Neutrophil (primary cell): ENCODE results near the gene LILRA1.

Experiments used
- H3K27ac ChIP-seq: fragments of 200-600 bp; sonication (generic); 2 replicates; pipeline ENCODE4 v1.5.1; 2016; ENCODE audit warnings: mild to moderate bottlenecking, moderate library complexity
- H3K27me3 ChIP-seq: fragments of 200-600 bp; sonication (generic); 2 replicates; pipeline ENCODE4 v1.6.0; 2016; ENCODE audit warnings: mild to moderate bottlenecking
- H3K36me3 ChIP-seq: fragments of 200-600 bp; sonication (generic); 2 replicates; pipeline ENCODE4 v1.5.1; 2017
- H3K4me1 ChIP-seq, 2 experiments: fragments of 200-600 bp in 1 of 2; sonication (generic) in 1 of 2; 1 replicate in 1 of 2; 2 replicates in 1 of 2; pipeline versions ENCODE4 v1.5.1 to v1.6.1; 2013 to 2016; ENCODE audit warnings: low read depth in 1 of 2, low read length in 1 of 2, mild to moderate bottlenecking in 1 of 2, moderate library complexity in 1 of 2; ENCODE audit not compliant: control insufficient read depth in 1 of 2, insufficient read depth in 1 of 2
- H3K4me3 ChIP-seq, 2 experiments: fragments of 200-600 bp in 1 of 2; sonication (generic) in 1 of 2; 1 replicate in 1 of 2; 2 replicates in 1 of 2; pipeline ENCODE4 v1.5.1; 2013 to 2016; ENCODE audit warnings: low read depth in 1 of 2, low read length in 1 of 2, mild to moderate bottlenecking in 1 of 2, moderate library complexity in 1 of 2
- H3K9me3 ChIP-seq: fragments of 200-600 bp; sonication (generic); 2 replicates; pipeline ENCODE4 v1.5.1; 2016
- CTCF ChIP-seq: fragments of 200-600 bp; sonication (generic); IDR thresholded peaks from 2 replicates; pipeline ENCODE4 v1.5.1; 2016; ENCODE audit warnings: antibody characterized with exemption

The LILRA1 gene

GRCh38 chr19:54648129-54648528, 54.7 kb downstream of the LILRA1 start:
- no peaks in the 10 kb centered on the region for H3K9me3 ChIP-seq
- no peak overlapping the region for H3K4me3 ChIP-seq
- no peak for TF ChIP-seq CTCF
- no peak overlapping the region for H3K27ac ChIP-seq
- H3K27me3 ChIP-seq = peaks cover 64% of the 10 kb centered on the region
- no peaks in the 10 kb centered on the region for H3K4me1 ChIP-seq
- no peaks in the 10 kb centered on the region for H3K36me3 ChIP-seq

- Histone ChIP-seq H3K27me3 (peaks cover 69% of the 10 kb centered on the region), H3K4me3 (no peak overlapping the region), H3K36me3 (no peaks in the 10 kb centered on the region), H3K27ac (no peak overlapping the region), H3K9me3 (no peaks in the 10 kb centered on the region), H3K4me1 (no peaks in the 10 kb centered on the region)
- no peak for TF ChIP-seq CTCF
These were observed 56.8 kb downstream of the LILRA1 start for GRCh38 chr19:54650108-54650655.
